HepG2 (cell line): Measurements from ENCODE around the gene ZNF700. TPM values are rescaled to one million over a fixed set of nuclear protein-coding genes. Genes with fewer than 3 reads are reported as not detected.

Experiments used
- DNMT3B ChIP-seq: conservative IDR thresholded peaks from 2 replicates; pipeline ENCODE4 v1.6.1; 2016; ENCODE audit warnings: missing biosample characterization, control low read depth
- ETV6 ChIP-seq: sonication (generic); formaldehyde crosslinking; conservative IDR thresholded peaks from 2 replicates; pipeline ENCODE4 v1.4.0; 2020; ENCODE audit warnings: missing genetic modification reagents
- HNRNPUL1 ChIP-seq: fragments of 200-400 bp; formaldehyde crosslinking; IDR thresholded peaks from 2 replicates; pipeline ENCODE4 v1.6.1; 2017; ENCODE audit warnings: low read depth, mild to moderate bottlenecking, low read length, moderate library complexity
- HOXA3 ChIP-seq: sonication (generic); formaldehyde crosslinking; IDR thresholded peaks from 2 replicates; pipeline ENCODE4 v1.5.0; 2020; ENCODE audit warnings: missing genetic modification reagents
- HOXA7 ChIP-seq: sonication (generic); formaldehyde crosslinking; IDR thresholded peaks from 2 replicates; pipeline ENCODE4 v1.8.1; 2022; ENCODE audit warnings: mild to moderate bottlenecking, missing genetic modification reagents, moderate library complexity
- MTA3 ChIP-seq: sonication (generic); formaldehyde crosslinking; IDR thresholded peaks from 2 replicates; pipeline ENCODE4 v1.4.0; 2020; ENCODE audit warnings: missing genetic modification reagents
- MTF2 ChIP-seq: sonication (generic); formaldehyde crosslinking; IDR thresholded peaks from 2 replicates; pipeline ENCODE4 v1.5.0; 2020; ENCODE audit warnings: missing genetic modification reagents, borderline replicate concordance
- PTBP1 ChIP-seq: fragments of 200-400 bp; formaldehyde crosslinking; IDR thresholded peaks from 2 replicates; pipeline ENCODE4 v1.6.1; 2018; ENCODE audit warnings: low read length, low read depth; ENCODE audit not compliant: poor library complexity, severe bottlenecking
- SIX1 ChIP-seq: sonication (generic); formaldehyde crosslinking; IDR thresholded peaks from 2 replicates; pipeline ENCODE4 v1.4.0; 2020; ENCODE audit warnings: missing genetic modification reagents, borderline replicate concordance
- ZNF501 ChIP-seq: sonication (generic); formaldehyde crosslinking; IDR thresholded peaks from 2 replicates; pipeline ENCODE4 v1.5.1; 2020; ENCODE audit warnings: mild to moderate bottlenecking, moderate library complexity, missing genetic modification reagents
- ZNF572 ChIP-seq: sonication (generic); formaldehyde crosslinking; IDR thresholded peaks from 2 replicates; pipeline ENCODE4 v1.5.1; 2020; ENCODE audit warnings: mild to moderate bottlenecking, missing genetic modification reagents
- polyA plus RNA-seq, 8 experiments: library from polyadenylated mRNA; depleted of rRNA in 3 of 8; stranded (reverse) in 7 of 8; unstranded in 1 of 8; fragments of >200 nt; fragmentation: Illumina TruSeq in 4 of 8; extraction: Trizol in 4 of 8; gene quantifications; 2 replicates each; pipeline versions ENCODE4 v1.2.1 to v1.2.3, GENCODE V29; 2011 to 2016; ENCODE audit warnings: low read depth in 4 of 8, missing spikeins in 1 of 8, mixed read lengths in 1 of 8; ENCODE audit not compliant: insufficient read depth in 1 of 8
- total RNA-seq, 5 experiments: library from RNA; depleted of rRNA; stranded (reverse); fragments of >200 nt; fragmentation: Illumina TruSeq; extraction: Trizol; gene quantifications; 2 replicates each; pipeline ENCODE4 v1.2.3, GENCODE V29; 2016; ENCODE audit warnings: low read depth in 1 of 5
- TF ChIP-seq, protein P1 (sequence below): sonication (generic); formaldehyde crosslinking; IDR thresholded peaks from 2 replicates; pipeline ENCODE4 v1.8.0; 2023; ENCODE audit warnings: mild to moderate bottlenecking, missing genetic modification reagents
- TF ChIP-seq, protein P2 (sequence below): IDR thresholded peaks from 2 replicates; pipeline ENCODE4 v1.6.1; 2016; ENCODE audit warnings: low read depth, control low read depth
- TF ChIP-seq, protein P3 (sequence below): sonication (generic); formaldehyde crosslinking; IDR thresholded peaks from 2 replicates; pipeline ENCODE4 v1.5.0; 2020; ENCODE audit warnings: mild to moderate bottlenecking, missing genetic modification reagents, borderline replicate concordance
- TF ChIP-seq, protein P4 (sequence below): sonication (generic); formaldehyde crosslinking; IDR thresholded peaks from 2 replicates; pipeline ENCODE4 v1.4.0; 2020; ENCODE audit warnings: low read depth, mild to moderate bottlenecking, missing genetic modification reagents
- TF ChIP-seq, protein P5 (sequence below): sonication (generic); formaldehyde crosslinking; IDR thresholded peaks from 2 replicates; pipeline ENCODE4 v1.4.0; 2020; ENCODE audit warnings: mild to moderate bottlenecking, missing genetic modification reagents

The ZNF700 gene
- total and polyA plus RNA-seq, 2 of the 13 experiments (the other 11 are each of a cell fraction or from before 2014, with no cell fraction given), result 6.0 to 12.8 TPM

DNA sequence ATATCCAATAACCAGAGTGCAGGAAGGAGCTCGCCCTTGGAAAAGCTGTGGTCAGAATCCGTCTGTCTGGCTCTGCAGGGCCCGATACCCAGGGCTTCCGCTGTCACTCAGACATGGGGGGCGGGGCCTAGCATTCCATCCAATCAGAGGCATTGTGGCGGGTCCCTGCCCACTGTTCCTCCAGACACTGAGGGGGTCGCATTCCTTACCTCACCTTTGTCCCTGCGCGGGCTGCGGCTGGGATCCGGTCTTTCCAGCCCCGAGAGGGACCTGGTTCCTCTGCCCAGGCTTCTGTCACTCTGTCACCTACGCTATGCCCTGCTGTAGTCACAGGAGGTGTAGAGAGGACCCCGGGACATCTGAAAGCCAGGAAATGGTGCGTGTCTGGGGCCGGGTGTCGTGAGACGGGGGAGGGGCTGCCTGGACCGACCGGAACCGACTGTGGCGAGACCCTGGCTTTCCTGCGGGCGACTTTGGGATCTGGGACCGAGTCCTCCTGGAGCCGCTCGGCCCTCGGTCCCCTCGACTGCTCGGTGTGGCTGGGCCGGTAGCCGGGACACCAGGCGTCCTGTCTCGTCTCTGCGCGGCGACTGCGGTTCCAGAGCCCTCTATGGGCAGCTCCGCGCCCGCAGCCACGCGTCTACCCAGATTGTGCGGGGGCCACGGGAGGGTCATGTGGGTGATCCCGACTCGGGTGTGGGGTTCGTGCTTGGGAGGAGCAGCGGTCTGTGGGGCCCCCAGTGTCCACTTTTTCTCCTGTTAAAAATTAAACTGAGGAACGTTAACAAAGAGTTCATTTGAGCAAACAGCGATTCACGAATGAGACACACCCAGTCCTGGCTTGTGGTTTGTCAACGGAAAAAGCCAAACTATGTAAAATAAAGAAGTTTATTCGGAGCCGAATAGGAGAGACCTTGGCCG, 37.0 kb upstream of the ZNF700 start, which contains the start of gene ZNF69 (continued):
- TF ChIP-seq, protein P1, sequence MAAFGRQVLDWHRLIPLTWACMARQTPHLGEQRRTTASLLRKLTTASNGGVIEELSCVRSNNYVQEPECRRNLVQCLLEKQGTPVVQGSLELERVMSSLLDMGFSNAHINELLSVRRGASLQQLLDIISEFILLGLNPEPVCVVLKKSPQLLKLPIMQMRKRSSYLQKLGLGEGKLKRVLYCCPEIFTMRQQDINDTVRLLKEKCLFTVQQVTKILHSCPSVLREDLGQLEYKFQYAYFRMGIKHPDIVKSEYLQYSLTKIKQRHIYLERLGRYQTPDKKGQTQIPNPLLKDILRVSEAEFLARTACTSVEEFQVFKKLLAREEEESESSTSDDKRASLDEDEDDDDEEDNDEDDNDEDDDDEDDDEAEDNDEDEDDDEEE, result peak; percentile 62; the same call in 1 of the 2 replicates
- TF ChIP-seq MTA3 (no peak), PTBP1 (no peak), ZNF572 (CRISPR knock-in tag) (no peak), HOXA3 (CRISPR knock-in tag) (peak; percentile 46; the same call in 1 of the 2 replicates), DNMT3B (peak; percentile 74; the same call in 1 of the 2 replicates), ZNF501 (peak; percentile 69; the same call in 1 of the 2 replicates), ETV6 (CRISPR knock-in tag) (no peak; the same call in 1 of the 2 replicates), SIX1 (CRISPR knock-in tag) (0 out of 2 replicates have a peak, but pooled peaks have one; percentile 11), HOXA7 (CRISPR knock-in tag) (no peak), MTF2 (no peak), HNRNPUL1 (peak; percentile 50; the same call in 1 of the 2 replicates)
- TF ChIP-seq, protein P2, sequence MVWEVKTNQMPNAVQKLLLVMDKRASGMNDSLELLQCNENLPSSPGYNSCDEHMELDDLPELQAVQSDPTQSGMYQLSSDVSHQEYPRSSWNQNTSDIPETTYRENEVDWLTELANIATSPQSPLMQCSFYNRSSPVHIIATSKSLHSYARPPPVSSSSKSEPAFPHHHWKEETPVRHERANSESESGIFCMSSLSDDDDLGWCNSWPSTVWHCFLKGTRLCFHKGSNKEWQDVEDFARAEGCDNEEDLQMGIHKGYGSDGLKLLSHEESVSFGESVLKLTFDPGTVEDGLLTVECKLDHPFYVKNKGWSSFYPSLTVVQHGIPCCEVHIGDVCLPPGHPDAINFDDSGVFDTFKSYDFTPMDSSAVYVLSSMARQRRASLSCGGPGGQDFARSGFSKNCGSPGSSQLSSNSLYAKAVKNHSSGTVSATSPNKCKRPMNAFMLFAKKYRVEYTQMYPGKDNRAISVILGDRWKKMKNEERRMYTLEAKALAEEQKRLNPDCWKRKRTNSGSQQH (CRISPR knock-in tag), result peak; percentile 83
- TF ChIP-seq, protein P3, sequence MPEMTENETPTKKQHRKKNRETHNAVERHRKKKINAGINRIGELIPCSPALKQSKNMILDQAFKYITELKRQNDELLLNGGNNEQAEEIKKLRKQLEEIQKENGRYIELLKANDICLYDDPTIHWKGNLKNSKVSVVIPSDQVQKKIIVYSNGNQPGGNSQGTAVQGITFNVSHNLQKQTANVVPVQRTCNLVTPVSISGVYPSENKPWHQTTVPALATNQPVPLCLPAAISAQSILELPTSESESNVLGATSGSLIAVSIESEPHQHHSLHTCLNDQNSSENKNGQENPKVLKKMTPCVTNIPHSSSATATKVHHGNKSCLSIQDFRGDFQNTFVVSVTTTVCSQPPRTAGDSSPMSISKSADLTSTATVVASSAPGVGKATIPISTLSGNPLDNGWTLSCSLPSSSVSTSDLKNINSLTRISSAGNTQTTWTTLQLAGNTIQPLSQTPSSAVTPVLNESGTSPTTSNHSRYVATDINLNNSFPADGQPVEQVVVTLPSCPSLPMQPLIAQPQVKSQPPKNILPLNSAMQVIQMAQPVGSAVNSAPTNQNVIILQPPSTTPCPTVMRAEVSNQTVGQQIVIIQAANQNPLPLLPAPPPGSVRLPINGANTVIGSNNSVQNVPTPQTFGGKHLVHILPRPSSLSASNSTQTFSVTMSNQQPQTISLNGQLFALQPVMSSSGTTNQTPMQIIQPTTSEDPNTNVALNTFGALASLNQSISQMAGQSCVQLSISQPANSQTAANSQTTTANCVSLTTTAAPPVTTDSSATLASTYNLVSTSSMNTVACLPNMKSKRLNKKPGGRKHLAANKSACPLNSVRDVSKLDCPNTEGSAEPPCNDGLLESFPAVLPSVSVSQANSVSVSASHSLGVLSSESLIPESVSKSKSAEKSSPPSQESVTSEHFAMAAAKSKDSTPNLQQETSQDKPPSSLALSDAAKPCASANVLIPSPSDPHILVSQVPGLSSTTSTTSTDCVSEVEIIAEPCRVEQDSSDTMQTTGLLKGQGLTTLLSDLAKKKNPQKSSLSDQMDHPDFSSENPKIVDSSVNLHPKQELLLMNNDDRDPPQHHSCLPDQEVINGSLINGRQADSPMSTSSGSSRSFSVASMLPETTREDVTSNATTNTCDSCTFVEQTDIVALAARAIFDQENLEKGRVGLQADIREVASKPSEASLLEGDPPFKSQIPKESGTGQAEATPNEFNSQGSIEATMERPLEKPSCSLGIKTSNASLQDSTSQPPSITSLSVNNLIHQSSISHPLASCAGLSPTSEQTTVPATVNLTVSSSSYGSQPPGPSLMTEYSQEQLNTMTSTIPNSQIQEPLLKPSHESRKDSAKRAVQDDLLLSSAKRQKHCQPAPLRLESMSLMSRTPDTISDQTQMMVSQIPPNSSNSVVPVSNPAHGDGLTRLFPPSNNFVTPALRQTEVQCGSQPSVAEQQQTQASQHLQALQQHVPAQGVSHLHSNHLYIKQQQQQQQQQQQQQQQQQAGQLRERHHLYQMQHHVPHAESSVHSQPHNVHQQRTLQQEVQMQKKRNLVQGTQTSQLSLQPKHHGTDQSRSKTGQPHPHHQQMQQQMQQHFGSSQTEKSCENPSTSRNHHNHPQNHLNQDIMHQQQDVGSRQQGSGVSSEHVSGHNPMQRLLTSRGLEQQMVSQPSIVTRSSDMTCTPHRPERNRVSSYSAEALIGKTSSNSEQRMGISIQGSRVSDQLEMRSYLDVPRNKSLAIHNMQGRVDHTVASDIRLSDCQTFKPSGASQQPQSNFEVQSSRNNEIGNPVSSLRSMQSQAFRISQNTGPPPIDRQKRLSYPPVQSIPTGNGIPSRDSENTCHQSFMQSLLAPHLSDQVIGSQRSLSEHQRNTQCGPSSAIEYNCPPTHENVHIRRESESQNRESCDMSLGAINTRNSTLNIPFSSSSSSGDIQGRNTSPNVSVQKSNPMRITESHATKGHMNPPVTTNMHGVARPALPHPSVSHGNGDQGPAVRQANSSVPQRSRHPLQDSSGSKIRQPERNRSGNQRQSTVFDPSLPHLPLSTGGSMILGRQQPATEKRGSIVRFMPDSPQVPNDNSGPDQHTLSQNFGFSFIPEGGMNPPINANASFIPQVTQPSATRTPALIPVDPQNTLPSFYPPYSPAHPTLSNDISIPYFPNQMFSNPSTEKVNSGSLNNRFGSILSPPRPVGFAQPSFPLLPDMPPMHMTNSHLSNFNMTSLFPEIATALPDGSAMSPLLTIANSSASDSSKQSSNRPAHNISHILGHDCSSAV (CRISPR knock-in tag), result peak; percentile 90; the same call in 1 of the 2 replicates
- TF ChIP-seq, protein P4, sequence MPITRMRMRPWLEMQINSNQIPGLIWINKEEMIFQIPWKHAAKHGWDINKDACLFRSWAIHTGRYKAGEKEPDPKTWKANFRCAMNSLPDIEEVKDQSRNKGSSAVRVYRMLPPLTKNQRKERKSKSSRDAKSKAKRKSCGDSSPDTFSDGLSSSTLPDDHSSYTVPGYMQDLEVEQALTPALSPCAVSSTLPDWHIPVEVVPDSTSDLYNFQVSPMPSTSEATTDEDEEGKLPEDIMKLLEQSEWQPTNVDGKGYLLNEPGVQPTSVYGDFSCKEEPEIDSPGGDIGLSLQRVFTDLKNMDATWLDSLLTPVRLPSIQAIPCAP (CRISPR knock-in tag), result no peak
- TF ChIP-seq, protein P5, sequence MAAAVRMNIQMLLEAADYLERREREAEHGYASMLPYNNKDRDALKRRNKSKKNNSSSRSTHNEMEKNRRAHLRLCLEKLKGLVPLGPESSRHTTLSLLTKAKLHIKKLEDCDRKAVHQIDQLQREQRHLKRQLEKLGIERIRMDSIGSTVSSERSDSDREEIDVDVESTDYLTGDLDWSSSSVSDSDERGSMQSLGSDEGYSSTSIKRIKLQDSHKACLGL, result peak; percentile 79; the same call in 1 of the 2 replicates
